Naive thymus-derived CD8-positive, alpha-beta T cell (primary cell): ENCODE measurements around the gene CIT. TPM values are rescaled to one million over a fixed set of nuclear protein-coding genes. Genes with fewer than 3 reads are reported as not detected.
"Not testable (repeated sequence)": the region's sequence is repeated elsewhere in the genome, so short reads cannot be mapped to it uniquely, and the experiment has no call there.

Source experiments
- ATAC-seq, 2 donors: fragments of 150-1000 bp; cut with Tn5 transposase in 1 of 2; sonication (Bioruptor Pico), chemical (Tn5 transposase) in 1 of 2; 1 replicate in 1 of 2; 2 replicates in 1 of 2; pipeline ENCODE4 v1.10.0; 2021; ENCODE audit warnings: mild to moderate bottlenecking in 2 of 2, moderate library complexity in 2 of 2
- POLR2A ChIA-PET: fragments of 350-600 bp; sonication (Branson Sonifier 250); formaldehyde crosslinking; loops from one replicate; lab custom pipeline; 2021; ENCODE audit warnings: antibody characterized with exemption; lab: Charles Lee
- DNase-seq, 10 donors: peaks; one replicate each; pipeline versions ENCODE4 v3.0.0 to v3.0.0-alpha.2; 2020 to 2022
- H3K27ac Mint-ChIP-seq, 10 donors: one replicate each; pipeline ENCODE4 v1.8.0; 2020 to 2022; ENCODE audit warnings: mild to moderate bottlenecking in 10 of 10, mixed read lengths in 10 of 10, moderate library complexity in 4 of 10, inconsistent platforms in 1 of 10
- H3K27me3 Mint-ChIP-seq, 5 donors: one replicate each; pipeline ENCODE4 v1.8.0; 2021 to 2022; ENCODE audit warnings: mixed read lengths in 5 of 5
- H3K36me3 Mint-ChIP-seq, 3 donors: one replicate each; pipeline ENCODE4 v1.8.0; 2020 to 2022; ENCODE audit warnings: mixed read lengths in 3 of 3, mild to moderate bottlenecking in 2 of 3, inconsistent platforms in 1 of 3
- H3K4me1 Mint-ChIP-seq, 4 donors: one replicate each; pipeline ENCODE4 v1.8.0; 2021 to 2022; ENCODE audit warnings: mixed read lengths in 4 of 4
- H3K4me3 Mint-ChIP-seq, 10 donors: one replicate each; pipeline ENCODE4 v1.8.0; 2020 to 2022; ENCODE audit warnings: mild to moderate bottlenecking in 10 of 10, mixed read lengths in 10 of 10, moderate library complexity in 6 of 10, inconsistent platforms in 1 of 10
- H3K9me3 Mint-ChIP-seq, 9 donors: one replicate each; pipeline ENCODE4 v1.8.0; 2020 to 2022; ENCODE audit warnings: mixed read lengths in 9 of 9, mild to moderate bottlenecking in 3 of 9, inconsistent platforms in 1 of 9, moderate library complexity in 1 of 9
- polyA plus RNA-seq, 3 donors: library from polyadenylated mRNA; unstranded; fragments of 300-500 nt; fragmentation: Illumina TruSeq; gene quantifications; one replicate each; pipeline ENCODE4 v1.2.3, GENCODE V29; 2021
- total RNA-seq, 8 experiments: library from RNA in 2 of 8; stranded (reverse) in 2 of 8; gene quantifications; one replicate each; pipeline ENCODE4 v1.2.3 and lab custom pipeline; 2021 to 2026

The CIT gene
- total and polyA plus RNA-seq, 5 experiments from 2014 or later, result 0.01 to 2.3 (median 0.19) TPM

DNA sequence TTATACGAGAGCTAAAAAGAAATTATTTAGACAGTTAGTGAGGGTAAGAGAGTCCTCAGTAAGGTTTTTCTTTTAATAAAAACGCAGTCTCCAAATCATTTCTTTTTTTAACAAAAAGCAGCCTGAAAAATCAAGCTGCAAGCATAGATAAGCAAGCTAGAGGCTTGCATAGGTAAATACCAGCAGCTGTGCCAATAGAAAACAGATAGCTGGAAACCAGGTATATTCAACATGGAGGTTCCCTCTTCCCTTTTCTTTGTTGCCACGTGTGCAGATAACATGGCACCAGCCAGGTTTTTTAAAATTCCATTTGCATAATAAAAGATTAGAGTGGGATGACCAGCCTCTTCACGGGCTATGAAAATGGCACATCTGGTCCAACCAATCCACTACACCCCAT, 215.2 kb downstream of the CIT start:
- ATAC-seq, result no peak
- POLR2A ChIA-PET, result no interaction called here
- peaks cover 7 to 20% (median 13%) of the 10 kb centered on the region in 4 donors for H3K4me1 Mint-ChIP-seq
- H3K36me3 Mint-ChIP-seq, result no peaks in the 10 kb centered on the region
- no peak overlapping the region for H3K27ac Mint-ChIP-seq
- H3K9me3 Mint-ChIP-seq, result no peaks in the 10 kb centered on the region
- no peak for DNase-seq
- H3K4me3 Mint-ChIP-seq, result no peak overlapping the region
- peaks cover 0 to 2% (median 0%) of the 10 kb centered on the region in 5 donors for H3K27me3 Mint-ChIP-seq

DNA sequence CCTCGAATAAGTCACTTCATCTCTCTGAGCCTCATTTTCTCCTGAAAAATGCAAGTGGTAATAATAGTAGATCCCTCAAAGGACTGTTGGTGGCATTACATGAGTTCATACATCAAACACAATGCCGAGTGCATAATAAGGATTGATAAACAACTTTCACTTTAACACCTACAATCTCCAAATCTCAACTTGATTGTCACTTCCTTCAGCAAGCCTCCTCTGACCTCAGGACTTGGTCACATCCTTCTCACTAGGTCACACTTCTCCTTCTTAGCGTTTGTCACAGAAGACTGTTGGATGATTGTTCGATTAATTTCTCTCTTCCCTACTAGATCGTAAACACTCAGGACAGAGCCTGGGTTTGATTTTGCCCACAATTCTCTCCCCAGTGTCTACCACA, 217.0 kb downstream of the CIT start:
- POLR2A ChIA-PET, result interaction anchor here (2.1 kb wide), 1 partner anchor 8 kb away, joined by 6 read pairs; the partner anchor contains the start of gene PRKAB1
- Mint-ChIP-seq H3K4me3 (peak overlapping the region in 1 of 10 donors; percentile 3), H3K27me3 (peaks cover 0 to 2% (median 0%) of the 10 kb centered on the region in 5 donors), H3K27ac (peak overlapping the region in 1 of 10 donors; percentile 11), H3K4me1 (peaks cover 0 to 8% (median 2%) of the 10 kb centered on the region in 4 donors), H3K9me3 (no peaks in the 10 kb centered on the region), H3K36me3 (no peaks in the 10 kb centered on the region)
- ATAC-seq (no peak), DNase-seq (no peak)

DNA sequence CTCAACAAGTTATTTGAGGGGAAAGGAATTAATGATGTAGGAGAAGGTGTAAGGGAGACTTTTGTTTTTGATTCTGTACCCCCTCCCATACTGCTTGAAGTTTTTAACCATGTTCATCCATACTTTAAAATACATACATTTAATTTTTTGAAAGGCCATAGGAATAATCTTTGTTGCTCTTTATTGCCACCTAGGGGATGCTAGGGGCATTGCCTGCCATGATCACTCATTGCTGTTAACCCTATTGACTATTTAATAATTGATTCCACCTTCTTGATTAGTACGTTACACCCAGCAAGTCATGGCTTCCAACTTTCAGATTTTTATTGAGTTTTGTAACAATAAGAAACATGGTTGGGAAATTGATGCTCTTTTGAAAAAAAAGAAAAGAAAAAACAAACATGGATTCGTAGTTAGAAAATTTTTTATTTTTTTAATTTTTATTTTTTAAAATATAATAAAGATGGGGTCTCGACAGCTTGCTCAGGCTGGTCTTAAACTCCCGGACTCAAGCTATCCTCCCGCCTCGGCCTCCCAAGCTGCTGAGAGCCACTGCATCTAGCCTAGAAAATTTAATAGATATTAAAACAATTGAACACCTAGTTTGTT, 217.7 kb downstream of the CIT start:
- ATAC-seq (peak; percentile 38 to 77), DNase-seq (peak in 7 of 10 donors; percentile 14 to 57 (median 41))
- H3K27me3 Mint-ChIP-seq, result peaks cover 0 to 2% (median 0%) of the 10 kb centered on the region in 5 donors
- peaks cover 0 to 8% (median 2%) of the 10 kb centered on the region in 4 donors for H3K4me1 Mint-ChIP-seq
- no peak overlapping the region for H3K4me3 Mint-ChIP-seq
- no peak overlapping the region for H3K27ac Mint-ChIP-seq
- peaks cover 0 to 2% (median 0%) of the 10 kb centered on the region in 9 donors for H3K9me3 Mint-ChIP-seq
- no peaks in the 10 kb centered on the region for H3K36me3 Mint-ChIP-seq
- POLR2A ChIA-PET, result interaction anchor here (2.1 kb wide), 1 partner anchor 8 kb away, joined by 6 read pairs; the partner anchor contains the start of gene PRKAB1

DNA sequence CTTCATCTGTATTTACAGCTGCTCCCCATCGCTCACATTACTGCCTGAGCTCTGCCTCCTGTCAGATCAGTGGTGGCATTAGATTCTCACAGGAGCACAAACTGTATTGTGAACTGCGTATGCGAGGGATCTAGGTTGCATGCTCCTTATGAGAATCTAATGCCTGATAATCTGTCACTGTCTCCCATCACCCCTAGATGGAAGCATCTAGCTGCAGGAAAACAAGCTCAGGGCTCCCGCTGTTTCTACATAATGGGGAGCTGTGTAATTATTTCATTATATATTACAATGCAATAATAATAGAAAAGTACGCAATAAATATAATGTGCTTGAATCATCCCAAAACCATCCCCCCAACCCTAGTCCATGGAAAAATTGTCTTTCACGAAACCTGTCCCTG, 219.0 kb downstream of the CIT start:
- POLR2A ChIA-PET, result interaction anchor here (2.1 kb wide), 1 partner anchor 10 kb away, joined by 6 read pairs; the partner anchor contains the start of gene PRKAB1
- H3K4me1 Mint-ChIP-seq, H3K27me3 Mint-ChIP-seq, ATAC-seq, H3K36me3 Mint-ChIP-seq, H3K4me3 Mint-ChIP-seq, H3K27ac Mint-ChIP-seq, DNase-seq: not testable (repeated sequence)
- H3K9me3 Mint-ChIP-seq, result peaks cover 0 to 14% (median 6%) of the 10 kb centered on the region in 9 donors

DNA sequence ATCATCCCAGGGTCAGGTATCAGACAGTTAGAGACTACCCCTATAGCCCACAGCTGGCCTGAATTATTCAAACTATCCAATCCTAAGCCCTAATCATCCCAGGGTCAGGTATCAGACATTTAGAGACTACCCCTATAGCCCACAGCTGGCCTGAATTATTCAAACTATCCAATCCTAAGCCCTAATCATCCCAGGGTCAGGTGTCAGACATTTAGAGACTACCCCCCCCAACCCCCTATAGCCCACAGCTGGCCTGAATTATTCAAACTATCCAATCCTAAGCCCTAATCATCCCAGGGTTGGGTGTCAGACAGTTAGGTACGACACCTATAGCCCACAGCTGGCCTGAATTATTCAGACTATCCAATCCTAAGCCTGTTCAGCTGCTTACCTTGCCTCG, 220.1 kb downstream of the CIT start:
- Mint-ChIP-seq H3K9me3 (peaks cover 0 to 26% (median 12%) of the 10 kb centered on the region in 9 donors), H3K36me3 (peaks cover 0 to 15% (median 14%) of the 10 kb centered on the region in 3 donors)
- H3K27me3 Mint-ChIP-seq, H3K27ac Mint-ChIP-seq, POLR2A ChIA-PET, H3K4me1 Mint-ChIP-seq, DNase-seq, H3K4me3 Mint-ChIP-seq, ATAC-seq: not testable (repeated sequence)

DNA sequence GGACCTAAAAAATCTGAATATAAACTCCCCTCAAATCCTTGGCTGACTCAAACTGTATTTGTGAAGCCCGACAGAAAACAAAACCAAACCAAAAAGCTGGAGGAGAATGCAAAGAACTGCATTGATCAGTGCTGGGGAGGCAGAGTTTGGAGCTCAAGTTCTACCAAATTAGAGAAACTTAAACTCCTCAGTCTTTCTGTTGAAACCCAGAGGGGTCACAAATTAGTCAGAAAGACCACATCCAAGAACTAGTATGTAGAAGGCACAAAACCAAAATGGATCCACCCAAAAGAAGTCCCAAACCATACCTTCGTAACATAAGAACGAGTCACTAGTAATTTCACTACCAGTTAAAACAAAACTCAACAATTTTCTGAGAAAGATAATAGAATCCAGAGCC, 224.5 kb downstream of the CIT start:
- Mint-ChIP-seq H3K36me3 (peaks cover 0 to 15% (median 14%) of the 10 kb centered on the region in 3 donors), H3K27me3 (peaks cover 0 to 10% (median 2%) of the 10 kb centered on the region in 5 donors), H3K9me3 (peaks cover 0 to 27% (median 12%) of the 10 kb centered on the region in 9 donors), H3K4me1 (peaks cover 0 to 3% (median 0%) of the 10 kb centered on the region in 4 donors), H3K27ac (no peak overlapping the region), H3K4me3 (no peak overlapping the region)
- DNase-seq (no peak), ATAC-seq (no peak)
- POLR2A ChIA-PET, result no interaction called here

DNA sequence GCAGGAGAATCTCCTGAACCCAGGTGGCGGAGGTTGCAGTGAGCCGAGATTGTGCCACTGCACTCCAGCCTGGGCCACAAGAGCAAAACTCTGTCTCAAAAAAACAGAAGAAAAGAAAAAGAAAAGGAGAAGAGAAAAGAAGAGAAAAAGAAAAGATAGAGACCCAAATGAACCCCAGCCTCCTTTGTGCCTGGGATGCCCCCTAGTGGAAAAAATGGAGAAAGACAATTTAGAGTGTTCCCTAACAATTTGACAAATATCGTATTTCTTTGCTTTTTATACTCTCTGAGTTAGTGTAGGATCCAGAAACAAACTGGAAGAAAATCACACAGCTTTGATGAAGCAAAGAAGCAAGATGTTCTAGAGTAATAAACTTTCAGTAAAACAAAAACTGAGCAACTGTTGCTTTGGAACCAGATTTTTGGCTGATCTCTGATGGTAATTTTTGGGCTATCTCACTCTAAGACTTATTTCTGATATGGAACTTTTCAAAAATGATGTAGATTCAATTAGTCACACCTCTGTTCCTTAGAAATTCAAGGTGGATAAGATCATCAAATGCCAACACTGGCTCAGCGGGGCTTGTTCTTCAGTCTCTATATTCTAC, 227.8 kb downstream of the CIT start:
- POLR2A ChIA-PET, result no interaction called here
- ATAC-seq (no peak), DNase-seq (peak in 2 of 10 donors; percentile 11 to 14)
- peaks cover 0 to 15% (median 5%) of the 10 kb centered on the region in 5 donors for H3K27me3 Mint-ChIP-seq
- peaks cover 0 to 25% (median 12%) of the 10 kb centered on the region in 9 donors for H3K9me3 Mint-ChIP-seq
- H3K27ac Mint-ChIP-seq, result peak overlapping the region in 1 of 10 donors; percentile 56
- peaks cover 0 to 19% (median 15%) of the 10 kb centered on the region in 3 donors for H3K36me3 Mint-ChIP-seq
- H3K4me1 Mint-ChIP-seq, result peaks cover 0 to 3% (median 0%) of the 10 kb centered on the region in 4 donors
- H3K4me3 Mint-ChIP-seq, result no peak overlapping the region

DNA sequence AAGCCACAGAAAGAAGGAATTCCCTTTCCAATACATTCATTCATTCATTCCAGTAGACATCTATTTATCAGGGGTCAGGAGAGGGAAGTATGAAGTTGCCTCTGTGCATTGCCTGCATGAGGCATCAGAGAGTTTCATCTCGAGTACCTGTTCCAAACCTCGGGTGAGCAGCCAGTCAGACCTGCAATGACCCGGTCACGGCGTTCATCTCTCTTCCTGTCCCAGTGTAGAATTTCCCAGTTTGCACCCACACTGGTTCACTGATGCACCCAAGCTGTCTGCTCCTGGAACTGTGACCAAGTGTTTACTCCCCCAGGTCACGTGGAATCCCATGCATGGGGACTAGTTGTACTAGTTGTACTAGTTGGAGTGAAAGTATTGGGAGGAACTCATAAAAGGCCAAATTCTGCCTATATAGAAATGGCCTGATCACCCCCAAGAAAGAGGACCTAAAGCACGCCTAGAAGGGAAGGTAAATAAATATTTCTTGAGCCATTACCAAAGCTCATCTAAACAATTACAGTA, 231.5 kb downstream of the CIT start:
- POLR2A ChIA-PET, result no interaction called here
- ATAC-seq (no peak), DNase-seq (no peak)
- H3K9me3 Mint-ChIP-seq, result no peaks in the 10 kb centered on the region
- peaks cover 0 to 23% (median 15%) of the 10 kb centered on the region in 5 donors for H3K27me3 Mint-ChIP-seq
- no peak overlapping the region for H3K4me3 Mint-ChIP-seq
- peaks cover 0 to 5% (median 0%) of the 10 kb centered on the region in 3 donors for H3K36me3 Mint-ChIP-seq
- no peak overlapping the region for H3K27ac Mint-ChIP-seq
- H3K4me1 Mint-ChIP-seq, result peaks cover 0 to 3% (median 0%) of the 10 kb centered on the region in 4 donors

DNA sequence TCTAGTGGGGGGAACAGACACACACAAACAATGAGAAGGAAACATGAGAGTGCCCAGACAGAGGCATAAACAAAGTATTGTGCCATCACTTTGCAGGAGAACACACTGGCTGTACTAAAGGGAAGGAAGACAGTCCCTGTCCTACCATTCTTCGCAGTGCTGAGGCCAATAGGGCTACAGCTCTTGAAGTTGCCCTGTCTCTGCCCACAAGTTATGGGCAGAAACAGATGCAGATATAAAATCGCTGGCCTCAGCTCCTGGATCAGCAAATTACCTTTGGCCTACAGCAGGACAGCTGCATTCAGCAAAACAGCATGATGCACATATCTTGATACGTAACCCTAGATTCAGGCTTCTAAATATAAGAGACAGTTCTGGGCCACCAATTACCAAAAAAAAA, 232.2 kb downstream of the CIT start:
- POLR2A ChIA-PET, result no interaction called here
- H3K36me3 Mint-ChIP-seq, result peaks cover 0 to 5% (median 0%) of the 10 kb centered on the region in 3 donors

DNA sequence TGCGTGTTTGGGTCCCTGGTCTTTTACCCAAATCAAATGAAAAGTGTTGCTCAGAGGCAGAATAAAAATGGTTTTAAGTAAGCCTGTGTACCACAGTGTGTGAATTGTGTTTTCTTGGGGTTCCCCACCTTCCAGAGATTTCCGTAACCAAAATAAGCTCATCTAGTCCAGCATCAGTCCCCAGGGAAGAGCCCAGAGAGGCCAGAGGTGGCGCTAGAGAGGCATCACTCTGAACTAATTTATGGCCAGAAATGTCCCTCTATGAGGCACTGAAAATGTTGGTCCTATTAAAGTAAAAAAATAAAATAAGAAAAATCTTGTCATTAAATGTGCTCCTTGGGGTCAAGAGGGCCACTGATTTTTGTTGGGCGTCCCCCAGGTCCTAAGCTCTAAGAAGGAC, 234.1 kb downstream of the CIT start:
- peaks cover 0 to 5% (median 0%) of the 10 kb centered on the region in 3 donors for H3K36me3 Mint-ChIP-seq
- no peak for DNase-seq
- no peak overlapping the region for H3K27ac Mint-ChIP-seq
- no peaks in the 10 kb centered on the region for H3K4me1 Mint-ChIP-seq
- no peak overlapping the region for H3K4me3 Mint-ChIP-seq
- POLR2A ChIA-PET, result no interaction called here
- no peak for ATAC-seq
- no peaks in the 10 kb centered on the region for H3K9me3 Mint-ChIP-seq
- H3K27me3 Mint-ChIP-seq, result peaks cover 4 to 20% (median 19%) of the 10 kb centered on the region in 5 donors

More for the DNA sequence above, 232.2 kb downstream of the CIT start:
- no peaks in the 10 kb centered on the region for H3K9me3 Mint-ChIP-seq
- peaks cover 0 to 27% (median 15%) of the 10 kb centered on the region in 5 donors for H3K27me3 Mint-ChIP-seq
- ATAC-seq, result no peak
- H3K4me1 Mint-ChIP-seq, result peaks cover 0 to 3% (median 0%) of the 10 kb centered on the region in 4 donors
- no peak overlapping the region for H3K4me3 Mint-ChIP-seq
- no peak overlapping the region for H3K27ac Mint-ChIP-seq
- no peak for DNase-seq
